Measurements from ENCODE around the gene TEPSIN.

The TEPSIN gene

GRCh38 chr17:81248649-81249048 is 9.8 kb upstream of the TEPSIN start:
- Histone ChIP-seq H3K4me3 (replicated peaks; ENCODE audit: insufficient read depth, low read length) (no peak overlapping the region), H3K27me3 (ENCODE audit: insufficient read depth, poor library complexity, severe bottlenecking) (no peaks in the 10 kb centered on the region), H3K27ac (replicated peaks) (no peak overlapping the region)
- TF ChIP-seq SPI1 (IDR thresholded peaks at IDR 0.05; ENCODE audit: borderline replicate concordance, low read depth) = no peak
- no peak for TF ChIP-seq CTCF (IDR thresholded peaks at IDR 0.05; ENCODE audit: insufficient read depth, low read length)
- TF ChIP-seq REST (IDR thresholded peaks at IDR 0.05; ENCODE audit: insufficient replicate concordance, low read depth) = no peak
- no peak for TF ChIP-seq GABPA (IDR thresholded peaks at IDR 0.05; ENCODE audit: low read depth)
- no peak for TF ChIP-seq POLR2AphosphoS5 (IDR thresholded peaks at IDR 0.05; ENCODE audit: low read depth)
- DNase-seq (ENCODE audit: low read depth in 1 of 2, low spot score in 1 of 2) = no peak

- DNase-seq (ENCODE audit: low read depth in 1 of 2, low spot score in 1 of 2) = no peak
- H3K27me3 ChIP-seq (ENCODE audit: insufficient read depth, poor library complexity, severe bottlenecking) = no peaks in the 10 kb centered on the region
- TF ChIP-seq GABPA (IDR thresholded peaks at IDR 0.05; ENCODE audit: low read depth) = no peak
- no peak for TF ChIP-seq SPI1 (IDR thresholded peaks at IDR 0.05; ENCODE audit: borderline replicate concordance, low read depth)
- no peak for TF ChIP-seq CTCF (IDR thresholded peaks at IDR 0.05; ENCODE audit: insufficient read depth, low read length)
- no peak for TF ChIP-seq REST (IDR thresholded peaks at IDR 0.05; ENCODE audit: insufficient replicate concordance, low read depth)
- no peak for TF ChIP-seq POLR2AphosphoS5 (IDR thresholded peaks at IDR 0.05; ENCODE audit: low read depth)
- H3K4me3 ChIP-seq (replicated peaks; ENCODE audit: insufficient read depth, low read length) = no peak overlapping the region
- H3K27ac ChIP-seq (replicated peaks) = no peak overlapping the region
These were observed 8.6 kb upstream of the TEPSIN start for GRCh38 chr17:81247339-81247990.

GRCh38 chr17:81246679-81247338 is 8.0 kb upstream of the TEPSIN start:
- TF ChIP-seq CTCF (IDR thresholded peaks at IDR 0.05; ENCODE audit: insufficient read depth, low read length) (no peak), REST (IDR thresholded peaks at IDR 0.05; ENCODE audit: insufficient replicate concordance, low read depth) (no peak), GABPA (IDR thresholded peaks at IDR 0.05; ENCODE audit: low read depth) (no peak), POLR2AphosphoS5 (IDR thresholded peaks at IDR 0.05; ENCODE audit: low read depth) (no peak), SPI1 (IDR thresholded peaks at IDR 0.05; ENCODE audit: borderline replicate concordance, low read depth) (no peak)
- Histone ChIP-seq H3K27ac (replicated peaks) (no peak overlapping the region), H3K4me3 (replicated peaks; ENCODE audit: insufficient read depth, low read length) (no peak overlapping the region), H3K27me3 (ENCODE audit: insufficient read depth, poor library complexity, severe bottlenecking) (no peaks in the 10 kb centered on the region)
- DNase-seq (ENCODE audit: low read depth in 1 of 2, low spot score in 1 of 2) = no peak
